ENCODE measurements around the gene ABHD14A.

- TF ChIP-seq, protein P1, sequence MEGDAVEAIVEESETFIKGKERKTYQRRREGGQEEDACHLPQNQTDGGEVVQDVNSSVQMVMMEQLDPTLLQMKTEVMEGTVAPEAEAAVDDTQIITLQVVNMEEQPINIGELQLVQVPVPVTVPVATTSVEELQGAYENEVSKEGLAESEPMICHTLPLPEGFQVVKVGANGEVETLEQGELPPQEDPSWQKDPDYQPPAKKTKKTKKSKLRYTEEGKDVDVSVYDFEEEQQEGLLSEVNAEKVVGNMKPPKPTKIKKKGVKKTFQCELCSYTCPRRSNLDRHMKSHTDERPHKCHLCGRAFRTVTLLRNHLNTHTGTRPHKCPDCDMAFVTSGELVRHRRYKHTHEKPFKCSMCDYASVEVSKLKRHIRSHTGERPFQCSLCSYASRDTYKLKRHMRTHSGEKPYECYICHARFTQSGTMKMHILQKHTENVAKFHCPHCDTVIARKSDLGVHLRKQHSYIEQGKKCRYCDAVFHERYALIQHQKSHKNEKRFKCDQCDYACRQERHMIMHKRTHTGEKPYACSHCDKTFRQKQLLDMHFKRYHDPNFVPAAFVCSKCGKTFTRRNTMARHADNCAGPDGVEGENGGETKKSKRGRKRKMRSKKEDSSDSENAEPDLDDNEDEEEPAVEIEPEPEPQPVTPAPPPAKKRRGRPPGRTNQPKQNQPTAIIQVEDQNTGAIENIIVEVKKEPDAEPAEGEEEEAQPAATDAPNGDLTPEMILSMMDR (IDR thresholded peaks at IDR 0.05) = no peak
- no peak for TF ChIP-seq POLR2A (IDR thresholded peaks at IDR 0.05)
These were observed 49.2 kb downstream of the ABHD14A start for GRCh38 chr3:52023860-52024764.
